Smooth muscle cell of the brain vasculature (primary cell): ENCODE measurements around the gene SIL1.
"Not testable (repeated sequence)": the region's sequence is repeated elsewhere in the genome, so short reads cannot be mapped to it uniquely, and the experiment has no call there.

Source experiments
- DNase-seq: peaks from one replicate; pipeline ENCODE4 v3.0.0-alpha.2; 2012; ENCODE audit warnings: low read depth, low spot score

Gene SIL1

DNA sequence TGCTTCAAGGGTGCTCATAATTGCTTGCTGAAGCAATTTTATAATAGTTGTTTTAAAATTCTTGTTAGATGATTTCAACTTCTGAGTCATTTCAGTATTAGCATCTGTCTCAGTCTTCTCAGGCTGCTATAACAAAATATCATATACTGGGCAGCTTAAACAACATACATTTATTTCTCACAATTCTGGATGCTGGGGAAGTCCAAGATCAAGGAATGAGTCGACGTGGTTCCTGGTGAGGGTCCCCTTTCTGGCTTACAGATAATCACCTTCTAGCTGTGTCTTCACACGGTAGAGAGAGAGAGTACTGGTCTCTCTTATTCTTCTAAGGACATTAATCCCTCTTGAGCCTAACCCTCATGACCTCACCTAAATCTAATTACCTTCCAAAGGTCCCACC is 160.4 kb downstream of the SIL1 start:
- no peak for DNase-seq

DNA sequence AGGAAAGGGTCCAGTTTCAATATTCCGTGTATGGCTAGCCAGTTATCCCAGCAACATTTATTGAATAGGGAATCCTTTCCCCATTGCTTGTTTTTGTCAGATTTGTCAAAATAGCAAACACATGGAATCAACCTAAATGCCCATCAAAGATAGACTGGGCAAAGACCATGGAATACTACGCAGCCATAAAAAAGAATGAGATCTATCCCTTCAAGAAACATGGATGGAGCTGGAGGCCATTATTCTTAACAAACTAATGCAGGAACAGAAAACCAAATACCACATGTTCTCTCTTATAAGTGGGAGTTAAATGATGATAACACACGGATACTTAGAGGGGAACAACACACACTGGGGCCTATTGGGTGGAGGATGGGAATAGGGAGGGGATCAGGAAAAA is 161.8 kb downstream of the SIL1 start:
- not testable (repeated sequence) for DNase-seq

DNA sequence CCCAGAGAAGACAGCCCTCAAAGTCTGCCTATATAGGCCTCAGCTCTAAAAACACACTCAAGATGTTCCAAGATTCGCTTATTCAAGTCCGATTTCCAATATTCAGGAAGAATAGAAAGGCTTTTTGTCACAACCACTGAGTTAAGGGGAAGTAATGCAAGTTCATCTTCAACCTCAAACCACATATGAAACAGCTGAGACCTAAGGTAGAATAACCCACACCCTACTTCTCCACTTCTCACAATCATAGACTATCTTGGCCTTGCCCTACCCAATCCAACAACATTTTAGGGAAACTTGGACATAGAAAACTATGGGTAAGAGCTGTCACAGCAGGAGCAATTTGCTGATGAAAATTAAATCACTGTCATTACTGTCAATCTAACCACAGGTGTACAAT is 171.0 kb downstream of the SIL1 start:
- no peak for DNase-seq

DNA sequence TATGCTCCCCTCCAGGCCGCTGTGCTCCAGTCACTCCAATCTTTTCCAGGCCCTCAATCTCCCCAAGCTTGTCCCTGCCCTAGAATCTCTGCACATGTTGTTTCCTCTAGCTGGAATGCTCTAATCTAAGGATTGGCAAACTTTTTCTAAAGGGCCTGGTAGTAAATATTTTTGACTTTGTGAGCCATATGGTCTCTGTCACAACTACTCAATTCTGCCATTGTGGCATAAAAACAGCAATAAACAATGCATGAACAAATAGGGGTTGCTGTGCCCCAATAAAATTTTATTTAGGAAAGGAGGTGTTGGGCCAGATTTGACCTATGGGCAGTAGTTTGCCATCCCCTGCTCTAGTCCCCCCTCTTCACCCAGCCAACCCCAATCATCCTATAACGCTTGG is 172.5 kb downstream of the SIL1 start:
- no peak for DNase-seq

DNA sequence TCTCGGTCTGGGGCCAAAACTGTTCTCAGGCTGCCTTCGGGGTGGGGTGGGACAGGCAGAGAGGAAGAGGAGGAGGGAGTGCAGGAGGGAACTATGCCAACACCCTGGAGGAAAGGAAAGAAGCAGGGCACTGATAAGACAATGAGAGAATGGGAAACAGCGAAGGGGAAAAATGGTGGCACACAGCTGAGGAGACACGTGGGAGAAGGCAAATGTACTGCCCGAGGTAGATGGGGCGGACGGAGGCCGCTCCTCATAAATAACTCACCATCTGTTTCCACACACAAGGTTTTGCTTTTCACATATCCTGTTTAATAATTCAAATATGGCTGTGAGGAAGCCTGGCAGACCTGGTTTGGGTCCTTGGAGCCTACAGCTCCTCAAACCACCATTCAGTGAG is 174.9 kb downstream of the SIL1 start:
- DNase-seq, result no peak

DNA sequence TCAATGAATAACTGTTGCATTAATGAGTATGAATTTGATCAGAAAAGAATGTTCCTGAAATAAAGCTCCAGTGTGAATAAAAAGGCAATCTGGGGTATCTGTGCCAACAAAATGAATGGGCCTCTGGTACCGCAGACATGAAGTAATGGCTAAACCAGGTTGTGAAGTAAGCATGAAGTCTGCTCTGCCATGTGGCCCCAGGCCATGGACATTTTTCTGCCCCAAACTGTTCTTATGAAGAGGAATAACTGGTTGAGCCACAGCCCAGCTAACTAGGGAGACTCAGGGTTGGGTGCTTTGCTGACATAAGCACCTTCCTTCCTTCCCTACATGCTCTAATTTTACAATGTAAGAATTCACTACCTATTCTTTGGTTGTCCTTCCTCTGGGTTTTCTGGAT is 175.6 kb downstream of the SIL1 start:
- no peak for DNase-seq

DNA sequence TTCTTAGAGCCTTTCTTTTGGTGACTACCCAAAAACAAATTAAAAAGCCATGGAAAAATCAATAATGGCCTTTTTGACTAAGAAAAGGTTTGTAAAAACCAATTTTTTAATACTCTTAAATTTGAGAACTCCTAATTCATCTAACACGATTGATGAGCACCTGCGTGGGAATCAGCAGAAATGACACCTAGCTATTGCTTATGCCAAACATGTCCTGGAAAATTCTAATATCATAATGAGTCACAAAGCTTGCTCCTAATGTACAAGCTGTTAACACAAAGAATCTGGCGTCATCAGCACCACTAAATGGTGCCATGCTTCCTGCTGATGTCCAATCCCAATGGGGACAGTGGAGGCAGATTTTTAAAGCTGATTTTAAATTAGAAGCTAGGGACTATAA is 176.8 kb downstream of the SIL1 start:
- DNase-seq, result no peak

DNA sequence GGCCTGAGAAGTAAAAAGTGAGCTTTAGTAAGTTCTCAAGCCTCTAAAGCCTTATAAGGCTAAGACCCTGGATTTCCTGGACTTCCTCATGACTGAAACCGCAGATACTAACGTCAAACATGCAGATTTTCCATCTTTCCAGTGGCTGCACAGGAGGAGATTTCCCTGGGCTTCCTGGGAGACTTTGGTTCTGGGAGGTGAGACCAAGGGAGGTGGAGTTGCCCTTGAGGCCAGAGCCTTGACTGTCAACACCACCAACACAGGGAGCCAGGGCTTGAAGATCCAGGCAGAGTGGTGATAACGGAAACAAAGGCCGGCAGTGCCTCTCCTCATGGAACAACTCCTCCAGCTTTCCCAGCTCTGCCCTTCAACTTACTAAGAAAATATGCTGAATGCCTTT is 178.3 kb downstream of the SIL1 start:
- no peak for DNase-seq

DNA sequence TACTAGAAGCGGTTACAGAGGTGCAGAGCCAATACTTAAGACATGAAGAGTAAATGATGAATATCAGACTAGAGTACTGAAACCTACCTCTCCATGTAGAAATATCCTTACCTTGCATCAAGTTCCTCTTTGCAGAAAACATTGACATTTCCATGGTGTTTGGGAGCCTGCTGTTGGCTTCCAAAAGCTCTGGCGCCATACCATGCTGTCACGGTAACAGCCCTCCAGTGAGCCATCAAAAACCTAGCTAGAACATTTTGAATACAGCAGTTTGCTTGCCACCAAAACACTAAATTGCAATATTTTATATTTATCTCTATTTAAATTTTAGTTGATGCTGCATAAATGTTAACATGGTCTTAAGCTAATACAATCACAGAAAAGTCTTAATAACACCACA is 179.0 kb downstream of the SIL1 start:
- DNase-seq, result no peak

DNA sequence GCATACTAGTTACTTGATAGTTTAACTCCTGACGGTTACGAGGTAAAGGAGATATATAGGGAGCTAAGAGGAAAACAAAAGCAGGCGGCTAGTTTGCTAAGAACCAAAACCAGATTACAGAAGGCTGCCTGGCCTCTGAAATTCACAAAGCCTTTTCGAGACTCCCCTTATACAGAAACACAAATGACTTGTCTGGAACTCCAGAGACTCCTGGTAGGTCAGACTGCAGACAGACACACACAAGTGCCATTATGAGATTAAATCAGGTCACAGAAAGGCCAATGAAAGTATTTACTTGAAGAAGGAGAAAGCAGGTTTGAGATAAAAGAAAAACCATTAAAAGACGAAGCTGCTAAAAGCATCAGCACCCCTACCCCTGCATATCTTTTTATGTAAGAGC is 180.5 kb downstream of the SIL1 start:
- no peak for DNase-seq

DNA sequence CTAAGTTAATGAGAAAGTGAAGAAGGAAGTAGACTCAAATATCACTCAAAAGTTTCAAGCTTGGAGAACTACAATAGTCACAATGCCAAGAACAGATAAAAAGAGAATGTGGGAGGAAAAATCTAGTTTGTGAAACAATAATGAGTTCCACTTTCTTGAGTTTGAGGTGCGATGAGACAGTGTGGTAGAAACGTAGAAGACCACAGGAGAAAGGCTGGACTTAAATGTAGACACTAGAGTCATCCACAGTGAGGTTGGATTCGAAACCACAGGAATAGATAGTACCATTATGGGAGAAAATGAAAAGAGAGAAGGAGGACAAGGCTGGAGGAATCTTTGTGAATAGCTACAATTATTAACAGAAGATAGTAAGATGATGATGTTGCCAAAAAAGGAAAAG is 182.0 kb downstream of the SIL1 start:
- DNase-seq, result no peak

DNA sequence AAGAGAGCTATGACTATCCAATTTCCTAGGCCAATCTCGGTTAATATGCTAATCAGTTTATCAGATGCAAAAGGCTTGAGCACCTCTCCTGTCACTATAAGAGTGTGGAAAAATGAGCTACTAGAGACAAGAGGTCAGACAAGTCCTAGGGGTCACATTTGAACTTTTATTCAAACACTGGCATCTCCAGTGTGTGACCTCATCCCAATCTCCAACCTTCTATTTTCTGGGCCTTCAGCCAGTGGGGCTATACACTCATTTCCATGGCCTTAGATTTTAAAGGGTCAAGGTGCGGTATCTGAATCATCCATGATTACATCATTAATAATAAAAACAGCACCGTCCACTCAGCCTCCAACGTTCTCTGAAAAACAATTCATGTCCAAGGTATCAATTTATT is 183.4 kb downstream of the SIL1 start:
- peak; percentile 21 for DNase-seq

DNA sequence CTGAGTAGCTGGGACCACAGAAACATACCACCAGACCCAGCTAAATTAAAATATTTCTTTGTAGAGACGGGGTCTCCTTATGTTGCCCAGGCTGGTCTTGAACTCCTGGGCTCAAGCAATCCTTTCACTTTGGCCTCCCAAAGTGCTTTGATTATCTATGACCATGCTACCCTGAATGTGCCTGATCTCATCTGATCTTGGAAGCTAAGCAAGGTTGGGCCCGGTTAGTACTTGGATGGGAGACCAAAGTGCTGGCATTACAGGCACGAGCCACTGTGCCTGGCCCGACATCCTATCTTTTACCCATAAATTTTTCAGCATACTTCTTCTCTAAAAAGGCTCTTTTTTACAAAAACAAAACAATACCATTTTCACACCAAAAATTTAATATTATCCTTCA is 186.0 kb downstream of the SIL1 start:
- DNase-seq, result no peak

DNA sequence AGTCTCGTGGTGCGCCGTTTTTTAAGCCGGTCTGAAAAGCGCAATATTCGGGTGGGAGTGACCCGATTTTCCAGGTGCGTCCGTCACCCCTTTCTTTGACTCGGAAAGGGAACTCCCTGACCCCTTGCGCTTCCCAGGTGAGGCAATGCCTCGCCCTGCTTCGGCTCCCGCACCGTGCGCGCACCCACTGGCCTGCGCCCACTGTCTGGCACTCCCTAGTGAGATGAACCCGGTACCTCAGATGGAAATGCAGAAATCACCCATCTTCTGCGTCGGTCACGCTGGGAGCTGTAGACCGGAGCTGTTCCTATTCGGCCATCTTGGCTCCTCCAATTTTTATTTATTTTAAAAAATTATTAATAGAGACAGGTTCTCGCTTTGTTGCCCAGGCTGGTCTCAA is 187.0 kb downstream of the SIL1 start:
- not testable (repeated sequence) for DNase-seq

DNA sequence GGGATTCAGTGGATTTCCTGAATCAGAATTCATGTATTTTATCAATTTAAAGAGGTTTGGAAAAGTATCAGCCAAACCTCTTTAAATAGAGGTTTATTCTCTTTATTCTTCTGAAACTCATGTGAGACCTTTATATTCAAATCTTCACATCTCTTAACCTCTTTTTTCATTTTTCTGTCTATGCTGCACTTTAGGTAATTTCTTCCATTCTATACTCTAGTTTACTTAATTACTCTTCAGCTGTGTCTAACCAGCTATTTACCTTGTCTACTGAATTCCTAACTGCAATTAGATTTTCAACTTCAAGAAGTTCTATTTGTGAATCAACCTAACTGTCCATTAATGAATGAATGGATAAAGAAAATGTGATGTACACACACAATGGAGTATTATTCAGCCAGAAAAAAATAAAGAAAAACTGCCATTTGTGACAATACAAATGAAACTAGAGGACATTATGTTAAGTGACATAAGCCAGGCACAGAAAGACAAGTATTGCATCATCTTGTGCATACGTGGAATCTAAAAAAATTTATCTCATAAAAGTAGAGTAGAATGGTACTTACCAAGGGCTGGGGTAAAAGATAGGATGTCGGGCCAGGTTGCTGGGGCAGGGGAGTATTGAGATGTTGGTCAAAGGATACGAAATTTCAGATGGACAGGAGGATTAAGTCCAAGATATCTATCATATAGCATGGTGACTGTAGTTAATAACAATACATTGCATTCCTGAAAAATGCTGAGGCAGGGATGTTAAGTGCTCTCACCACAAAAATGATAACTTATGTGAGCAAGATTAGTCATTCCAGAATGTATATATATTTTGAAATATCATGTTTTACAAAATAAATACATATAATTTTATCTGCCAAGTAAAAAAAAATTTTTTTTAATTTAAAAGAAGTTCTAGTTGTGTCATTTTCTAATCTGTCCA is 193.5 kb downstream of the SIL1 start:
- DNase-seq, result no peak

DNA sequence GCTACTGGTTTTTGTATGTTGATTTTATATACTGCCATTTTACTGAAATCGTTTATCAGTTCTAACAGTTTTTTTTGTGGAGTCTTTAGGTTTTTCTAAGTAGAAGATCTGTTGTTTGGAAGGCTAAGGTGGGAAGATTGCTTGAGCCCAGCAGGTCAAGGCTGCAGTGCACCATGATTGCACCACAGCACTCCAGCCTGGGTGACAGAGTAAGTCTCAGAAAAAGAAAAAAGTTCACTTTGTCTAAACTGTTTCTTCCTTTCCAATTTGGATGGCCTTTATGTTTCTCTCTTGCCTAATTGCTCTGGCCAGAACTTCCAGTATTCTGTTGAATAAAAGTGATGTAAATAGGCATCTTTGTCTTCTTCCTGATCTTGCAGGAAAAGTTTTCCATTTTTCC is 198.5 kb downstream of the SIL1 start:
- no peak for DNase-seq

DNA sequence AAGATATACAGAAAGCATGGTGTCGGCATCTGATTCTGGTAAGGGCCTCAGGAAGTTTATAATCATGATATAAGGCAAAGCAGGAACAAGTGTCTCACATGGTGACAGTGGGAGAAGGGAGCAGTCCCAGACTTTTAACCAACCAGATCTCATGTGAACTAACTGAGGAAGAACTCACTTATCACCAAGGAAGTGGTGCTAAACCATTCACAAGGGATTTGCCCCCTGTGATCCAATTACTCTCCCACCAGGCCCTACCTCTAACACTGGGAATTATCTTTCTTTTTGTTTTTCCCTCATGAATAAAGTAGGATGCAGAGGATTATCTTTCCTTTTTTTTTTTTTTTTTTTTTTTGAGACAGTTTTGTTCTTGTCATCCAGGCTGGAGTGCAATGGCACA is 199.6 kb downstream of the SIL1 start:
- no peak for DNase-seq

DNA sequence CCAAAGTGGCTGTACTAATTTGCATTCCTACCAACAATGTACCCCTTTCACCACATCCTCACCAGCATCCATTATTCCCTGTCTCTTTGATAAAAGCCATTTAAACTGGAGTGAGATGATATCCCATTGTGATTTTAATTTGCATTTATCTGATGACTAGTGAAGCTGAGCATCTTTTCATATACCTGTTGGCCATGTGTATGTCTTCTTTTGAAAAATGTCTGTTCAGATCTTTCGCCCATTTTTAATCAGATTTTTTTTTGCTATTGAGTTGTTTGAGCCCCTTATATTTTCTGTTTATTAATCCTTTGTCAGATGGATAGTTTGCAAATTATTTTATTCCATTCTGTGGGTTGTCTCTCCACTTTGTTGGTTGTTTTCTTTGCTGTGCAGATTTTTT is 202.0 kb downstream of the SIL1 start:
- no peak for DNase-seq

DNA sequence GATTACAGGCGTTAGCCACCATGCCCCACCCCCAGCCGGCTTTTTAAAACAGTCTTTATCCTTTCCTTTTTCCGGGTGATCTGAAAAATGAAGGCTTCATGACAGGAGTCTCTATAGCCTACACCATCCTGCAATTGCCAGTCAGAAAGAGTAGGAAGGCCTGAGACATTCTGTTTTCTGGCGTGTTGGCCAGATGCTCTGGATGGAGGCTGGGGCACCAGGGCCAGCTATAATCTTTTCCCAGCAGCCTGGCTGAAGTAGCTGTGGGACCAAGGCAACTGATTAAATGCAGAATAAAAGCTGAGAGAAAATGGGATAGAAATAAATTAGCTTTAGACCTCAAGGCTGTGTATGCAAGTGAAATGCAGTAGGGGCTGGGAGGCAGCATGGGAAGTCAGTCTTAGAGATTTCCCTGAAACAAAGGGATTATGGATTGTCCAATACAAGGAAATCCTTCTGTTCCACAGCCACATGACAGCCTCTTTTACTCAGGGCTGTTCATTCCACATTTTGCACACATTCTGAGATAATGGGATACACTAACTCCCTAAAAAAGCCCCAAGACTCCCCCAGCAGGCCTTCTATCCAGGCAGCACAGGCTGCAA is 207.1 kb downstream of the SIL1 start:
- DNase-seq, result no peak

DNA sequence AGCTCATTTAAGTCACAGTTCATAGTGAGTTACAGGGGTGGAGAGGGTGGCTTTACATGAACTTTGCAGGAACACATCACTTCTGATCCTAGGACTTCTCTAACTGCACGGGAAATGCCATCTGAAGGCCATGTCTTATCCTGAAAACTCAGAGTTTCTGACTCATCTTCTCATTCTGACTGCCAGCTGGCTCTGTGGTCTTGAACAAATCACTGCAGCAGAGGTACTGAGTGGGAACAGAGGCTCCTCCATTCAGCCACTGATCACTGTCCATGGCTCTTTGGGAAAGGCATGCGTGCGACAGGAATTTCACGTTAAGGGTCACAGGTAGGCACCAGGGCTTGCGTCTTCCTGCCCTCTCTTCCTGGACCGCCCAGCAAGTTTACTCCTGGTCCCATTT is 208.4 kb downstream of the SIL1 start:
- no peak for DNase-seq

DNA sequence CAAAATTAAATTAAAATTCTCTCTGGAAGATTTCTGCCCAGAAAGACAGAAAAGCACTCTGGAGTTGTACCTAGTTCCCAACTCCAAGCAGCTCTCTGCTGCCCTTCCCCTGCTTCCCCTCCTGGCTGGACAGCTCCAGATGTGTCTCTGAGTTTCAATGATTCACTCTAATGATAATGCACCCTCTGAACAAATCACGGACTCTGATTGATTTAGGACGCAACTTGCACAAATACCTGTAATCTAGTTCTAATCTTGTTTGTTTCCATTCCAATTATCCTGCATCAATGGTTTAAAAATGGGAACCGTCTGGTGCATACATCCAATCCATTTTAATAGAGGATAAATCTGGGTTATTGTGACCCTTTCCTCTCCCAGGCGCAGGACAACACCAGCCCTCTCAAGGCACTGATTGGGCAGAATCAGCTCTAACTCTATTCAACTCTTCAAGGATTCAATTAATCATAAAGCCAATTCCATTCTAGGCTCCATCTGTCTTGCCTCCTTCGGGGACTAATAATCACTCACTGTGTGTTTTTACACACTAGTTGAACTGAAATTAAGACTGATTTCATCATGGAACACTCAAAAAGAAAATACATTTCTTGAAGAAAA is 211.9 kb downstream of the SIL1 start:
- DNase-seq, result no peak

DNA sequence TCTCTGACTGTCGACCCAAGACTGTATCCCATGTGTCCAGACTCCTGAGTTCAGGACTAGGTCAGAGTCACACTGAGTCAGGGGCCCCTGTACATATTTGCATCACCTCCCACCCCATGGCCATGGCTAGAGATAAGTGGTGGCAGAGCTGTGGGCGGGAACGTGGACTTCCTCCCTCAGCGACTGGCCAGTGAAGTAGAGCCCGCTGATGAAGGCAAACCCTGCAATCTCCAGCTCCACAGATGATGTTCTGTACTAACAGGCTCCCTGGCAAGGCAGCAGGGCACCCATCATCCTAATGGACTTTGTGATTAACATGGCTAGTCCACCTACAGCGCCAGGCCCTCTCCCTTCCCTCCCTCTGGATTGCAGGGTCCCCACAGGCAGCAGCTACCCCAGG is 212.5 kb downstream of the SIL1 start:
- DNase-seq, result no peak

DNA sequence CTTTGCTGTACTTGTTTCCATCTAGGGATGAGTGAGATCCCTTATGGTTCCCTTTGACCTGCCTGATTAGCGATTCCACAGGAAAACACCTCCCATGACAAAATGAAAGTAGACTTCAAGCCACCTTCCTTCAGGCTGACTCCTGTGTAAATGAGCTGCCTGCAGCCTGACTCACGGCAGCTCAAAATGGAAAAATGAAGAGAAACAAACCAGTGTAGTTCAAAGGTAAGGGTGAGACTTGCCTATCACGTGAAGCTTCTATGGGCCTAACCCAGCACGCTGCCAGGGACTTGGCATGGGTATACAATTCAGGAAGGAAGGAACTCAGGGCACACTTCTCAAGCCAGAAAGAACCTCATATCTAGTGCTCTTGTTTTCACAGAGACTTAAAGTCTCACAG is 212.9 kb downstream of the SIL1 start:
- no peak for DNase-seq
